IMR-90 (cell line): ENCODE measurements around the gene CDK5RAP3. TPM values are rescaled to one million over a fixed set of nuclear protein-coding genes. Genes with fewer than 3 reads are reported as not detected.

Experiments
- ATAC-seq: fragments of 200-7000 bp; cut with Tn5 transposase; 2 replicates; pipeline ENCODE4 v1.9.1; 2020; ENCODE audit warnings: low read depth, mild to moderate bottlenecking, moderate library complexity
- BruUV-seq: library from RNA; stranded (reverse); fragments of 400-500 nt; replicated peaks from 2 replicates; lab custom pipeline; 2021; lab: Mats Ljungman, UMichigan
- CTCF ChIA-PET: fragments of 300-600 bp; formaldehyde crosslinking; extraction: SDS; loops from one replicate; lab custom pipeline; 2021; ENCODE audit warnings: antibody characterized with exemption; lab: Yijun Ruan, JAX
- POLR2A ChIA-PET: fragments of 300-600 bp; sonication (Branson Sonifier 250); formaldehyde crosslinking; loops from one replicate; lab custom pipeline; 2022; ENCODE audit warnings: antibody characterized with exemption; ENCODE audit not compliant: unreplicated experiment; lab: Charles Lee
- DNase-seq: peaks from one replicate; pipeline ENCODE4 v3.0.0; 2013
- H2AFZ ChIP-seq: replicated peaks from 2 replicates; pipeline ENCODE3; 2013; ENCODE audit warnings: low read length, mild to moderate bottlenecking; ENCODE audit not compliant: poor library complexity
- H2AK5ac ChIP-seq: 2 replicates; pipeline ENCODE4 v1.6.1; 2013; ENCODE audit warnings: low read depth, low read length, inconsistent platforms
- H2AK9ac ChIP-seq: replicated peaks from 2 replicates; pipeline ENCODE3; 2013; ENCODE audit warnings: mild to moderate bottlenecking, low read depth, low read length, moderate library complexity; ENCODE audit not compliant: poor library complexity
- H2BK120ac ChIP-seq: 2 replicates; pipeline ENCODE4 v1.6.1; 2013; ENCODE audit warnings: low read depth, low read length, inconsistent platforms
- H2BK15ac ChIP-seq: 3 replicates; pipeline ENCODE4 v1.6.1; 2013; ENCODE audit warnings: low read depth, low read length, inconsistent platforms
- H2BK20ac ChIP-seq: 2 replicates; pipeline ENCODE4 v1.6.1; 2013; ENCODE audit warnings: low read depth, mild to moderate bottlenecking, inconsistent platforms, low read length, moderate library complexity
- H2BK5ac ChIP-seq: 2 replicates; pipeline ENCODE4 v1.6.1; 2013; ENCODE audit warnings: mild to moderate bottlenecking, low read depth, low read length, inconsistent platforms; ENCODE audit not compliant: poor library complexity, severe bottlenecking
- H3K14ac ChIP-seq: replicated peaks from 2 replicates; pipeline ENCODE4 v1.6.1; 2013; ENCODE audit warnings: low read depth, low read length, inconsistent platforms
- H3K18ac ChIP-seq: 2 replicates; pipeline ENCODE4 v1.6.1; 2013; ENCODE audit warnings: low read depth, low read length, control low read depth
- H3K23ac ChIP-seq: 2 replicates; pipeline ENCODE4 v1.6.1; 2013; ENCODE audit warnings: low read depth, low read length, inconsistent platforms
- H3K27ac ChIP-seq: 2 replicates; pipeline ENCODE4 v1.5.1; 2013; ENCODE audit warnings: mild to moderate bottlenecking, control low read depth, low read length; ENCODE audit not compliant: insufficient read depth
- H3K27me3 ChIP-seq: 2 replicates; pipeline ENCODE4 v1.6.1; 2013; ENCODE audit warnings: low read length; ENCODE audit not compliant: control insufficient read depth, insufficient read depth
- H3K36me3 ChIP-seq: 2 replicates; pipeline ENCODE4 v1.6.1; 2013; ENCODE audit warnings: low read length, mixed read lengths; ENCODE audit not compliant: control insufficient read depth, insufficient read depth
- H3K4ac ChIP-seq: 2 replicates; pipeline ENCODE4 v1.6.1; 2013; ENCODE audit warnings: low read depth, low read length, inconsistent platforms
- H3K4me1 ChIP-seq: 2 replicates; pipeline ENCODE4 v1.6.1; 2013; ENCODE audit warnings: low read length, mixed read lengths; ENCODE audit not compliant: control insufficient read depth, insufficient read depth
- H3K4me2 ChIP-seq: 2 replicates; pipeline ENCODE4 v1.6.1; 2013; ENCODE audit warnings: low read depth, mild to moderate bottlenecking, control low read depth, low read length, moderate library complexity
- H3K4me3 ChIP-seq: 2 replicates; pipeline ENCODE4 v1.5.1; 2013; ENCODE audit warnings: low read depth, mild to moderate bottlenecking, control low read depth, low read length, moderate library complexity; ENCODE audit not compliant: insufficient read depth
- H3K56ac ChIP-seq: 2 replicates; pipeline ENCODE4 v1.6.1; 2013; ENCODE audit warnings: low read length, inconsistent platforms; ENCODE audit not compliant: insufficient read depth; ENCODE audit errors: extremely low read depth
- H3K79me1 ChIP-seq, 2 experiments: 2 replicates each; pipeline ENCODE4 v1.6.1; 2013; ENCODE audit warnings: low read length in 2 of 2, inconsistent platforms in 1 of 2, low read depth in 1 of 2
- H3K9ac ChIP-seq: 2 replicates; pipeline ENCODE4 v1.6.1; 2013; ENCODE audit warnings: low read depth, low read length, control low read depth
- H3K9me1 ChIP-seq: 2 replicates; pipeline ENCODE4 v1.6.1; 2013; ENCODE audit warnings: low read length, inconsistent platforms; ENCODE audit not compliant: insufficient read depth
- H3K9me3 ChIP-seq: 2 replicates; pipeline ENCODE4 v1.6.1; 2013; ENCODE audit warnings: low read length; ENCODE audit not compliant: control insufficient read depth, insufficient read depth
- H4K20me1 ChIP-seq: 2 replicates; pipeline ENCODE4 v1.6.1; 2013; ENCODE audit warnings: low read length, inconsistent platforms; ENCODE audit not compliant: insufficient read depth
- H4K5ac ChIP-seq: 2 replicates; pipeline ENCODE4 v1.6.1; 2013; ENCODE audit warnings: mild to moderate bottlenecking, low read depth, low read length, control low read depth
- H4K8ac ChIP-seq, 2 experiments: 2 replicates each; pipeline ENCODE4 v1.6.1; 2013; ENCODE audit warnings: low read depth in 2 of 2, low read length in 2 of 2, control low read depth in 1 of 2, inconsistent platforms in 1 of 2
- H4K91ac ChIP-seq: 2 replicates; pipeline ENCODE4 v1.6.1; 2013; ENCODE audit warnings: low read depth, low read length, inconsistent platforms; ENCODE audit not compliant: insufficient read depth
- BHLHE40 ChIP-seq: fragments of 150-350 bp; IDR thresholded peaks from 2 replicates; pipeline ENCODE4 v1.6.1; 2016; ENCODE audit warnings: mild to moderate bottlenecking, low read depth, low read length
- CEBPB ChIP-seq: IDR thresholded peaks from 2 replicates; pipeline ENCODE4 v1.6.1; 2012; ENCODE audit warnings: low read depth, low read length, improper control_type of control experiment
- ELK1 ChIP-seq: fragments of 150-350 bp; IDR thresholded peaks from 2 replicates; pipeline ENCODE4 v1.6.1; 2016; ENCODE audit warnings: low read depth, mild to moderate bottlenecking, low read length, moderate library complexity, borderline replicate concordance
- FOS ChIP-seq: fragments of 150-350 bp; IDR thresholded peaks from 2 replicates; pipeline ENCODE4 v1.6.1; 2016; ENCODE audit warnings: low read depth, low read length
- MAFK ChIP-seq: IDR thresholded peaks from 2 replicates; pipeline ENCODE4 v1.6.1; 2012; ENCODE audit warnings: low read depth, low read length, improper control_type of control experiment
- MAZ ChIP-seq: IDR thresholded peaks from 2 replicates; pipeline ENCODE4 v1.6.1; 2012; ENCODE audit warnings: low read depth, mild to moderate bottlenecking, low read length, improper control_type of control experiment, moderate library complexity, borderline replicate concordance
- MXI1 ChIP-seq: IDR thresholded peaks from 2 replicates; pipeline ENCODE4 v1.6.1; 2012; ENCODE audit warnings: low read depth, mild to moderate bottlenecking, low read length, moderate library complexity, borderline replicate concordance
- NFE2L2 ChIP-seq: fragments of 150-350 bp; IDR thresholded peaks from 2 replicates; pipeline ENCODE4 v1.6.1; 2016; ENCODE audit warnings: low read depth, mild to moderate bottlenecking, low read length
- POLR2A ChIP-seq: IDR thresholded peaks from 2 replicates; pipeline ENCODE4 v1.6.1; 2012; ENCODE audit warnings: mild to moderate bottlenecking, low read depth, low read length
- RAD21 ChIP-seq: IDR thresholded peaks from 2 replicates; pipeline ENCODE4 v1.6.1; 2012; ENCODE audit warnings: low read length, improper control_type of control experiment
- RCOR1 ChIP-seq: IDR thresholded peaks from 2 replicates; pipeline ENCODE4 v1.6.1; 2012; ENCODE audit warnings: mild to moderate bottlenecking, low read length, improper control_type of control experiment; ENCODE audit not compliant: insufficient replicate concordance
- RFX5 ChIP-seq: IDR thresholded peaks from 2 replicates; pipeline ENCODE4 v1.8.0; 2012; ENCODE audit warnings: low read depth, mild to moderate bottlenecking, low read length, moderate library complexity
- SMC3 ChIP-seq: fragments of 150-350 bp; IDR thresholded peaks from 2 replicates; pipeline ENCODE4 v1.6.1; 2016; ENCODE audit warnings: low read depth, mild to moderate bottlenecking, antibody characterized with exemption, low read length, moderate library complexity
- WGBS, 2 experiments: methylation state at CpG; one replicate each; pipeline versions ENCODE4 v1.1.5 to v1.1.7; 2013; ENCODE audit warnings: missing lambda C conversion rate in 2 of 2; ENCODE audit not compliant: insufficient read length in 1 of 2; ENCODE audit errors: extremely low coverage in 2 of 2; 5-methylcytosine and 5-hydroxymethylcytosine counted together
- dilution Hi-C: fragments of 300-500 bp; cut with HindIII; formaldehyde crosslinking; loops from one replicate; pipeline ENCODE4 v1.14.3; 2018; ENCODE audit warnings: low sequenced_read_pairs; ENCODE audit not compliant: unreplicated experiment
- in situ Hi-C: fragments of 300-500 bp; cut with MboI; formaldehyde crosslinking; loops from 3 replicates; pipeline ENCODE4 v1.14.3; 2019; ENCODE audit warnings: low sequenced_read_pairs, inconsistent platforms, mixed read lengths
- intact Hi-C: fragments of 100-400 bp; cut with micrococcal nuclease; formaldehyde crosslinking; loops from 2 replicates; pipeline ENCODE4 v1.10.0; 2022
- polyA plus RNA-seq, 3 experiments: library from polyadenylated mRNA; depleted of rRNA; stranded (reverse); fragments of >200 nt; gene quantifications; 2 replicates each; pipeline ENCODE4 v1.2.3, GENCODE V29; 2012; ENCODE audit warnings: low replicate concordance in 1 of 3
- total RNA-seq: library from RNA; depleted of rRNA; stranded (reverse); fragments of >200 nt; gene quantifications from 2 replicates; pipeline ENCODE4 v1.2.3, GENCODE V29; 2012

Gene CDK5RAP3
- total and polyA plus RNA-seq, 2 of the 4 experiments (the other 2 are of a cell fraction): 75.3 to 153 TPM

- TF ChIP-seq BHLHE40 (no peak), RFX5 (no peak), FOS (no peak), NFE2L2 (no peak), POLR2A (no peak)
These were observed 20.5 kb upstream of the CDK5RAP3 start (continued) for GRCh38 chr17:47950448-47950847.

GRCh38 chr17:47952171-47953021, 18.5 kb upstream of the CDK5RAP3 start:
- H3K56ac ChIP-seq: no peak overlapping the region
- no peak overlapping the region for H3K14ac ChIP-seq
- DNase-seq (no peak), ATAC-seq (no peak)
- peak overlapping the region; percentile 11 for H2AK9ac ChIP-seq
- no peak overlapping the region for H3K18ac ChIP-seq
- H4K91ac ChIP-seq: no peak overlapping the region
- H3K36me3 ChIP-seq: no peaks in the 10 kb centered on the region
- WGBS, 2 experiments: 62% methylated on average over 4 of the region's 12 CpGs; no CpG with 5 or more reads in 1 of the 2 experiments
- no peak overlapping the region for H2BK5ac ChIP-seq
- no peak overlapping the region for H3K23ac ChIP-seq
- H4K8ac ChIP-seq: no peak overlapping the region
- no peak overlapping the region for H2BK20ac ChIP-seq
- H2AFZ ChIP-seq: peak overlapping the region; percentile 37
- intact Hi-C loops: no loop called here
- CTCF ChIA-PET: interaction anchor here (0.9 to 1.3 kb wide), 2 partner anchors 18 to 66 kb away, joined by 3 to 4 read pairs; partner anchors contain the start of gene CDK5RAP3
- peaks cover 8% of the 10 kb centered on the region for H3K4me1 ChIP-seq
- no peak overlapping the region for H2BK15ac ChIP-seq
- H3K9me1 ChIP-seq: no peaks in the 10 kb centered on the region
- H2BK120ac ChIP-seq: no peak overlapping the region
- H3K4me3 ChIP-seq: no peak overlapping the region
- in situ Hi-C loops: no loop called here
- no peak overlapping the region for H2AK5ac ChIP-seq
- H3K27ac ChIP-seq: no peak overlapping the region
- no peak overlapping the region for H4K5ac ChIP-seq
- H3K79me1 ChIP-seq: peaks cover 0 to 5% of the 10 kb centered on the region in 2 experiments; a peak in 1 of 4 replicates
- dilution Hi-C loops: no loop called here
- no TSS peak for BruUV-seq
- no peak overlapping the region for H3K9ac ChIP-seq
- H3K27me3 ChIP-seq: no peaks in the 10 kb centered on the region; the same call in 1 of the 2 replicates
- POLR2A ChIA-PET: no interaction called here
- no peak overlapping the region for H3K4me2 ChIP-seq
- no peaks in the 10 kb centered on the region for H3K9me3 ChIP-seq
- H4K20me1 ChIP-seq: no peaks in the 10 kb centered on the region
- no peak overlapping the region for H3K4ac ChIP-seq
- TF ChIP-seq MXI1: no peak
- TF ChIP-seq NFE2L2: no peak
- no peak for TF ChIP-seq SMC3
- TF ChIP-seq RCOR1: no peak
- TF ChIP-seq POLR2A: no peak
- TF ChIP-seq MAFK: no peak
- TF ChIP-seq FOS: no peak
- TF ChIP-seq BHLHE40: no peak
- TF ChIP-seq ELK1: no peak
- no peak for TF ChIP-seq RAD21
- TF ChIP-seq CEBPB: no peak
- no peak for TF ChIP-seq RFX5
- TF ChIP-seq MAZ: no peak
